Suppressor macrophage (primary cell): ENCODE data around the gene TTC39B.
A peak's percentile ranks its signal among the peaks of the same experiment; 100 is the strongest.

Experiments used
- DNase-seq, 4 experiments: peaks; one replicate each; pipeline ENCODE4 v3.0.0-alpha.2; 2020 to 2022

Gene TTC39B

GRCh38 chr9:15300218-15300617, 6.8 kb downstream of the TTC39B start:
- peak; percentile 59 to 88 (median 78) for DNase-seq

DNA sequence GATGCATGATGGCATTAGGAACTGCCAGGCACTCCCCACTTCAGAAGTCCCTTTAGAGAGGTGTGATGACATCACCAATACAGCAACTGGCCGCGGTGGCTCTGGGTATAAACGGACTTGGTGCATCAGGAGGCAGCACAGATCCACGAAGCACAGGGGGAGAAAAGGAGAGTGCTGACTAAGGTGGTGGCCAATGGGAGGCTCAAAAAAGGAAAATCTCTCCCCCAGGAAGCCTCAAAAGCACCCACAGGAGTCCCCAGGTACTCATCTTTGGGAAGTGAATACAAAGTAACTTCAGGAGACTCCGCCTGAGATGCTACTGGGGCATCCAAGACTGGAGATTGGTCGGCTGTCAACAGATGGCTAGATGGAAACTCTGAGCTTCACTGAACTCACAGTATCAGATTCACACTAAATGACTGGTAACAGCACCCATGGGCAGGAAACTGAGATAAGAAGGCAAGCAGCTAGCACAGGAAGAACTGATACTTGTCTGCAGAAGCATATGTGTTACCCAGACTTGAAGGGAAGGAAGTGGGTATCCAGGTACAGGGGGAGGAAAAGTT, 7.6 kb downstream of the TTC39B start:
- DNase-seq: peak in 2 of 4 experiments; percentile 30 to 35

DNA sequence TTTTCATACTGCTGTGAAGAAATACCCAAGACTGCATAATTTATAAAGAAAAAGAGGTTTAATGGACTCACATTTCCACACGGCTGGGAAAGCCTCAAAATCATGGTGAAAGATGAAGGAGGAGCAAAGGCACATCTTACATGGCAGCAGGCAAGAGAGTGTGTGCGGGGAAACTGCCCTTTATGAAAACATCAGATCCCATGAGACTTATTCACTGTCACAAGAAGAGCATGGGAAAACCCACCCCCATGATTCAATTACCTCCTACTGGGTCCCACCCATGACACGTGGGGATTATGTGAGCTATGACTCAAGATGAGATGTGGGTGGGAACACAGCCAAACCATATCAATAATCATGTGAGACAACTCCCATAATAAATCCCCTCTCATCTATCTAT, 8.7 kb downstream of the TTC39B start:
- peak; percentile 18 to 75 (median 40) for DNase-seq

- DNase-seq: peak; percentile 28 to 55 (median 48)
These were observed 11.1 kb downstream of the TTC39B start for GRCh38 chr9:15295761-15296405.

DNA sequence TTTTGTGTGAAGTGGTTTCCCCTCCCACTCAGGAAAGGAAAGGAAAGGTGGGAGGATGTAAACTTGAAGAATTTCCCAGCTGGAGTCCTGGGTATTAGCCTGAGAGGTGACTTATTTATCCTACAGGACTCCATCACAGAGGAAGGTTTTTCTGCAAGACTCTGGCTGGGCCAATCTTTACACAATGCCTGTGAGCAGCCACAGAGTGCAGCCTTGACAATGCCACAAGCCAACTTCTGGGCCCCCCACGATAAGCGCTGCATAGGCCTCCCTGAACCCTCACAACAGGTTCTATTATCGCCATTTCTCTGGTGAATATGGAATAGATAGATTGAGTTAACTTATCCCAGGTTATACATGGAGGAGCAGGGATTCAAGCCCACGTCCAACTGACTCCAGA, 12.4 kb downstream of the TTC39B start:
- DNase-seq: no peak

DNA sequence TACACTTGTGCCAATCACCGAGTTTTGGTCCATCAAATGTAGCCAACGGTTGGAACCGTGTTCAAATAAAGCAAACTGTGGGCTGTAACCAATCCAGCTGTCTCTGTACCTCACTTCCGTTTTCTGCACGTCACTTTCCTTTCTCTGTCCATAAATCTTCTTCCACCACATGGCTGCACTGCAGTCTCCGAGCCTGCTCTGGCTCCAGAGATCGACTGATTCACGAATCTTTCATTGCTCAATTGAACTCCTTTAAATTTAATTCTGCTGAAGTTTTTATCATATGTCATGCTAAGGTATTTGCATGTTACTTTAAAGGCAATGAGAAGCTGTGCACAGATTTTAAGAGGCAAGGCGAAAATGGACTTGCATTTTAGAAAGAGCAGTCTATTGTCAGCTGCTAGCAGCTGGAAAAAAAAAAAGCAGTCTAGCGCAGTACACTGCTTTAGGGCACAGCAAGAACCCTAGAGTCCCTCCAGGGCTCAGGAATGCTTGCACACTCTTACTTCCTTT, 13.2 kb downstream of the TTC39B start:
- DNase-seq: peak in 2 of 4 experiments; percentile 32 to 44

GRCh38 chr9:15293084-15293483, 13.9 kb downstream of the TTC39B start:
- no peak for DNase-seq

DNA sequence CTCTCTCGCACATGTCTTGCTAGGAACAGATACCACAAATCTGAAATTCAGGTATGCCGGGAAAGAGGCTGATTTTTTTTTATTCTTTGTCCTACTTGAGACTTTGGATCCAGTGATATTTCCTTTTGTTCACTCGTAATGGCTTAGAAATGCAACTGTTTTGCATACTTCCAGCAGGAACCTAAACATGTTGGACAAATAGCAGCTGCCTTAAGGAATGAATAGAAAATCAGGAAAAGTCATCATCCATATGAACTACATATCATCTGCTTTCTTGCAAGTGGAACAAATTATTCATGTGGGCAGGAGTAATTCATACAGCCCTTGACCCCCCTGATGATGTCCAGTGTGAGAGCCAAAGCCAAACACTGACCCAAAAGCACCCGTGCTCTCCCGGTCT, 17.4 kb downstream of the TTC39B start:
- DNase-seq: no peak

GRCh38 chr9:15287309-15287708, 19.7 kb downstream of the TTC39B start:
- no peak for DNase-seq

DNA sequence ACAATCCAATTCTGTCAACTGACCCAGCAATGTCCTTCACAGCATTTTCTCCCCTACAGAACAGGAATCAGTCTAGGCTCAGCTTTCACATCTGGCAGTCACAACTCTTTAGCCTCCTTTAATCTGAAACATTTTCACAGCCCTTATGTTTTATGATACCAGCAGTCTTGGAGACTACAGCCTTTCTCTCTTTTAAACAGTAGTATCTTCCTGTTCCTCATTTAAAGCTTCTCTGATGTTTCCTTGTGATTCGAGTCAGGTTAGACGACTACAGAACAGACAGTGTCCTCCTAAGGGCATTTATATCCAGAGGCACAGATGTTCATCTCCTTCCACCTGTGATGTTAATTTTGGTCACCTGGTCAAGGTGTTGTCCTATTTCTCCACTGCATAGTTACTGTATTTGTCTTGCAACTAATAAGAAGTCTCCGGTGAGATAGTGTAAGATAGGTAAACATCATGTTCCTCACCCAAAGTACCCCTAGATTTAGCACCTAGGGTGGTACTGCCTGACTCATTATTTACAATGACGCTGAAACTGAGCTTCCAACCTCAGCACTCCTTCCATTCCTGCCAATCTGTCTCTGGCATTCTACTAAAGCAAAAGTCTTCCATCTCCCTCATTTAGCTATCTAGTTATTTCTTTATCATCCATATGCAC, 20.7 kb downstream of the TTC39B start:
- DNase-seq: peak in 1 of 4 experiments; percentile 50

DNA sequence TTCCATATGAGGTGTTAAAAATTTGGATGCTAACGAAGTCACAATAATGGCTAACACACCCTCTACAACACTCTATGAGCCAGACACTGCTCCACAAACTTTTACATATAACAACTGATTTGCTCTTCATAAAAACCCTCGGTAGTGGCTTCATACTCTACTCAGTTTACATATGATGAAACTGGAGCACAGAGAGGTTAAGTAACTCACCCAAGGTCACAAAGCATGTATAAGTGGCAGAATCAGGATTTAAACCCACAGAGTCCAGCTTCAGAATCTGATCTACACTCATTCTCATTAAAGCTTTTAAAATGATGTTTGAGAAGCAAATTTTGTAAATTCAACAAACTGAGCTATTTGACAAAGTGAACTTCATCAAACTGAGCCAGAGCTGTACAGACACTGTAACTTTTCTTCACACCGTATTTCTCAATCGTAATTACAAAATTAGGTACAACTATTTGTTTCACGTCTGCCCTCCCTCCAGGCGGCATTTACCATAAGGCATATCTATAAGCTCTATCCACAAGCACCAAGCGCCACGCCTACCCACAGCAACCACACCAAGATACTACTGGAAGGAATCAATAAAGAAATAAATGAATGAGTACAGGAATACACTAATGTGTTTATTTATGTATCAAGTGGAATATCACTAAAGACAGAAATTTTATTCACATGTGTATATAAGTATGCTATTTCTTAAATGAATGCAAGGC, 24.3 kb downstream of the TTC39B start:
- DNase-seq: no peak

- no peak for DNase-seq
These were observed 26.4 kb downstream of the TTC39B start for GRCh38 chr9:15280647-15281046.

DNA sequence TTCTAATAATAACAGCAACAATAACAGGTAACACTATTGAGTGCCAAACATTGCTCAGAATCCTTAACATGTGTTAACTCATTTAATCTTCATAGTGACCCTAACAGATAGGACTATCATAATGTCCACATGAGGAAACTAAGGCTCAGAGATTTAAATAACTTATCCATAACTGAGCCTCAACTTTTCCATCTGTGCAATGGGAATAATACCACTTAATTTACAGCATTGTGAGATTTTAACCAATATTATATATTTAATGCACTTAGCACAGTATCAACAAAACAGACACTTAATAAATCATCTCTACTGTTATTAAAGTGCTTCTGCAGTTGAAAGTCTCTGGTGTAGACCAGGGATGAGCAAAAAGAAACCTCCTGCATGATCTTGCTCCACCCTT, 28.2 kb downstream of the TTC39B start:
- DNase-seq: no peak

GRCh38 chr9:15278091-15278687, 28.8 kb downstream of the TTC39B start:
- no peak for DNase-seq

DNA sequence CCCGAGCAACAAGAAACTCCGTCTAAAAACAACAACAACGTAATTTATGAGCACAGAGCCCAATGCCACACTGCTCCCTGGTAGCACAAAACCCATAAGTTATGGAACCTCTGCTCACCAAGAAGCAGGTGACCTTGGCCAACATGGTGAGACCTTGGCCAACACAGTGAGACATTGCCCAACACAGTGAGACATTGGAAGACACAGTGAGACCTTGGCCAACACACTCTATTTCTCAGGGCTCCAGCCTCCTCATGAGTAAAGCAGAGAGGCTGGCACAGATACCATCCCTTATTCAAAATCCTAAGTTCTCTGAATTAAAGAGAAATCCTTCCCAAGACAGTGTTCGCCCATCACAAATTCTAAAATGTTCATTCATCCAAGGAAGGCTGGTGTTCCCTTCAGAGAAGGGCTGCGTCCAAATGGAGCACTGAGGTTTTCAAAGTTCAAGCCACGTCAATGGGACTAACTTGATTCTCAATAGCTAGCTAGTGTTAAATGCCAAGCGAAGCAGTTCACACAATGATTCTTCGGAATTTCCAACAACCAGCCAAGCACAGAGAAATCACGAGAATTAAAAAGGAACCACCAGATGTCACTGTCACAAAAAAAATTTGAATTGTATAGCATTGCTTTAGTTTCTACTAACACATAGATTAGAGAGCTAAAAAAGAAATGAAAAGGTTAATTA, 29.5 kb downstream of the TTC39B start:
- peak in 3 of 4 experiments; percentile 16 to 57 (median 30) for DNase-seq

GRCh38 chr9:15276328-15276938, 30.6 kb downstream of the TTC39B start:
- DNase-seq: no peak

GRCh38 chr9:15274425-15274824, 32.6 kb downstream of the TTC39B start:
- no peak for DNase-seq

- no peak for DNase-seq
These were observed 34.6 kb downstream of the TTC39B start for GRCh38 chr9:15272377-15272928.

- DNase-seq: no peak
These were observed 35.6 kb downstream of the TTC39B start for GRCh38 chr9:15271403-15271802.

- no peak for DNase-seq
These were observed 38.2 kb downstream of the TTC39B start for GRCh38 chr9:15268782-15269181.

GRCh38 chr9:15268317-15268716, 38.7 kb downstream of the TTC39B start:
- DNase-seq: no peak
